NT2/D1 (cell line): ENCODE measurements around the gene RPP14.
"Not testable (repeated sequence)": the region's sequence is repeated elsewhere in the genome, so short reads cannot be mapped to it uniquely, and the experiment has no call there.

ENCODE experiments used
- DNase-seq: peaks from one replicate; pipeline ENCODE4 v3.0.0-alpha.2; 2011; ENCODE audit warnings: low read depth, low spot score
- H3K27me3 ChIP-seq: 2 replicates; pipeline ENCODE4 v1.6.0; 2011; ENCODE audit warnings: mild to moderate bottlenecking; ENCODE audit not compliant: insufficient read length, insufficient read depth
- H3K36me3 ChIP-seq: 2 replicates; pipeline ENCODE4 v1.6.1; 2011; ENCODE audit warnings: mild to moderate bottlenecking, low read length, mixed read lengths; ENCODE audit not compliant: insufficient read depth, insufficient read length
- H3K4me1 ChIP-seq: 2 replicates; pipeline ENCODE4 v1.5.1; 2011; ENCODE audit not compliant: insufficient read depth, insufficient read length
- H3K4me3 ChIP-seq: 2 replicates; pipeline ENCODE4 v1.5.1; 2011; ENCODE audit warnings: low read depth; ENCODE audit not compliant: insufficient read length
- H3K9ac ChIP-seq: 2 replicates; pipeline ENCODE4 v1.6.0; 2011; ENCODE audit warnings: low read depth; ENCODE audit not compliant: insufficient read length
- H3K9me3 ChIP-seq: 2 replicates; pipeline ENCODE4 v1.5.1; 2011; ENCODE audit warnings: mild to moderate bottlenecking, low read length; ENCODE audit not compliant: insufficient read depth
- SUZ12 ChIP-seq: IDR thresholded peaks from 2 replicates; pipeline ENCODE4 v1.6.1; 2011; ENCODE audit not compliant: insufficient read length, insufficient read depth; ENCODE audit errors: extremely low read depth
- YY1 ChIP-seq: IDR thresholded peaks from 2 replicates; pipeline ENCODE4 v1.6.1; 2011; ENCODE audit not compliant: insufficient read length, insufficient read depth
- ZNF274 ChIP-seq: IDR thresholded peaks from 2 replicates; pipeline ENCODE4 v1.6.1; 2011; ENCODE audit warnings: mild to moderate bottlenecking, low read depth, low read length

Gene RPP14

GRCh38 chr3:58287354-58287753, 18.7 kb upstream of the RPP14 start:
- no peak overlapping the region for H3K9ac ChIP-seq
- H3K4me3 ChIP-seq = no peak overlapping the region
- DNase-seq = no peak
- H3K36me3 ChIP-seq = peaks cover 8% of the 10 kb centered on the region
- no peak for TF ChIP-seq SUZ12
- no peak for TF ChIP-seq YY1
- no peak for TF ChIP-seq ZNF274
- peaks cover 16% of the 10 kb centered on the region; the same call in 1 of the 2 replicates for H3K9me3 ChIP-seq
- no peaks in the 10 kb centered on the region for H3K4me1 ChIP-seq
- H3K27me3 ChIP-seq = no peaks in the 10 kb centered on the region

- Histone ChIP-seq H3K27me3 (no peaks in the 10 kb centered on the region), H3K9ac (no peak overlapping the region), H3K4me3 (no peak overlapping the region), H3K36me3 (peaks cover 8% of the 10 kb centered on the region), H3K9me3 (peaks cover 16% of the 10 kb centered on the region; the same call in 1 of the 2 replicates), H3K4me1 (no peaks in the 10 kb centered on the region)
- no peak for DNase-seq
- TF ChIP-seq SUZ12 (no peak), ZNF274 (no peak), YY1 (no peak)
Measured at GRCh38 chr3:58288011-58288728, 17.9 kb upstream of the RPP14 start.

GRCh38 chr3:58288964-58289613, 17.0 kb upstream of the RPP14 start:
- not testable (repeated sequence) for DNase-seq, H3K36me3 ChIP-seq, H3K4me3 ChIP-seq, H3K4me1 ChIP-seq, H3K9ac ChIP-seq, H3K27me3 ChIP-seq
- peaks cover 16% of the 10 kb centered on the region; the same call in 1 of the 2 replicates for H3K9me3 ChIP-seq

GRCh38 chr3:58290446-58290845, 15.6 kb upstream of the RPP14 start:
- H3K27me3 ChIP-seq, H3K4me3 ChIP-seq, H3K9ac ChIP-seq, DNase-seq, H3K4me1 ChIP-seq, H3K36me3 ChIP-seq: not testable (repeated sequence)
- H3K9me3 ChIP-seq = peaks cover 16% of the 10 kb centered on the region; the same call in 1 of the 2 replicates

- Histone ChIP-seq H3K4me1 (peaks cover 7% of the 10 kb centered on the region), H3K9ac (no peak overlapping the region), H3K9me3 (peaks cover 16% of the 10 kb centered on the region; the same call in 1 of the 2 replicates), H3K36me3 (no peaks in the 10 kb centered on the region), H3K4me3 (no peak overlapping the region), H3K27me3 (no peaks in the 10 kb centered on the region)
- no peak for TF ChIP-seq YY1
- no peak for TF ChIP-seq ZNF274
- no peak for TF ChIP-seq SUZ12
- no peak for DNase-seq
Measured at GRCh38 chr3:58291671-58292338, 14.2 kb upstream of the RPP14 start.

GRCh38 chr3:58292866-58293265, 13.2 kb upstream of the RPP14 start:
- no peak for DNase-seq
- Histone ChIP-seq H3K27me3 (no peaks in the 10 kb centered on the region), H3K9me3 (peaks cover 16% of the 10 kb centered on the region; the same call in 1 of the 2 replicates), H3K4me1 (peaks cover 7% of the 10 kb centered on the region), H3K9ac (no peak overlapping the region), H3K4me3 (no peak overlapping the region), H3K36me3 (no peaks in the 10 kb centered on the region)
- TF ChIP-seq SUZ12 (no peak), ZNF274 (no peak), YY1 (no peak)

GRCh38 chr3:58293516-58293915, 12.5 kb upstream of the RPP14 start:
- Histone ChIP-seq H3K9ac (no peak overlapping the region), H3K36me3 (no peaks in the 10 kb centered on the region), H3K9me3 (peaks cover 16% of the 10 kb centered on the region; the same call in 1 of the 2 replicates), H3K27me3 (no peaks in the 10 kb centered on the region), H3K4me3 (no peak overlapping the region), H3K4me1 (peaks cover 7% of the 10 kb centered on the region)
- TF ChIP-seq YY1 = no peak
- TF ChIP-seq SUZ12 = no peak
- TF ChIP-seq ZNF274 = no peak
- DNase-seq = no peak
